ENCODE measurements around the gene AREG.

DNA sequence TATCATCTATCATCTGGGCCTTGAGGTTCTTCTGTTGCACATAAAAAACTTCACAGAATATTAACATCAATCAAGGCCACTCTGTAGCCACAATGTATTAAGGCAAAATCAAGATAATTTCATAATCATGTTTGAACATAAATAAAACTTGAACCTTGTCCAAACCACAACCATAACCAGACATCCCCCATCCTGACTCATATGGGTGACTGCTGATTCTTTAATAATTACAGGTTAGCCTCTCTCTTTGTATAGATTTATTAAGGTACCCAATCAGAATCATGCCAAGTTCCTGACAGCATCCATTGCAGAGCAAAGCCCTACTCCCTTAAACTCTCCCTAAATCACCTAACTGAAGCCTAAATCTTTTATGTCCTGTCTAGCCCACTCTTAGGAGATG is 16.7 kb upstream of the AREG start:
- TF ChIP-seq, protein P1, sequence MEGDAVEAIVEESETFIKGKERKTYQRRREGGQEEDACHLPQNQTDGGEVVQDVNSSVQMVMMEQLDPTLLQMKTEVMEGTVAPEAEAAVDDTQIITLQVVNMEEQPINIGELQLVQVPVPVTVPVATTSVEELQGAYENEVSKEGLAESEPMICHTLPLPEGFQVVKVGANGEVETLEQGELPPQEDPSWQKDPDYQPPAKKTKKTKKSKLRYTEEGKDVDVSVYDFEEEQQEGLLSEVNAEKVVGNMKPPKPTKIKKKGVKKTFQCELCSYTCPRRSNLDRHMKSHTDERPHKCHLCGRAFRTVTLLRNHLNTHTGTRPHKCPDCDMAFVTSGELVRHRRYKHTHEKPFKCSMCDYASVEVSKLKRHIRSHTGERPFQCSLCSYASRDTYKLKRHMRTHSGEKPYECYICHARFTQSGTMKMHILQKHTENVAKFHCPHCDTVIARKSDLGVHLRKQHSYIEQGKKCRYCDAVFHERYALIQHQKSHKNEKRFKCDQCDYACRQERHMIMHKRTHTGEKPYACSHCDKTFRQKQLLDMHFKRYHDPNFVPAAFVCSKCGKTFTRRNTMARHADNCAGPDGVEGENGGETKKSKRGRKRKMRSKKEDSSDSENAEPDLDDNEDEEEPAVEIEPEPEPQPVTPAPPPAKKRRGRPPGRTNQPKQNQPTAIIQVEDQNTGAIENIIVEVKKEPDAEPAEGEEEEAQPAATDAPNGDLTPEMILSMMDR (IDR thresholded peaks at IDR 0.05): no peak
- TF ChIP-seq POLR2A (IDR thresholded peaks at IDR 0.05) (no peak), EP300 (IDR thresholded peaks at IDR 0.05) (no peak)
